ENCODE measurements around the gene TGFB1I1. TPM values are rescaled to one million over a fixed set of nuclear protein-coding genes. Genes with fewer than 3 reads are reported as not detected.

TGFB1I1 gene
- total and polyA plus RNA-seq, 4 experiments from 2014 or later = 0.42 to 0.57 (median 0.49) TPM; not detected in 1

GRCh38 chr16:31476303-31477219 is 4.6 kb downstream of the TGFB1I1 start:
- H3K27me3 ChIP-seq (ENCODE audit: insufficient read depth, low read length) = no peaks in the 10 kb centered on the region
- Mint-ChIP-seq H3K9me3 (peaks cover 0 to 2% (median 0%) of the 10 kb centered on the region in 8 donors), H3K27me3 (peaks cover 0 to 13% of the 10 kb centered on the region in 2 donors), H3K27ac (peak overlapping the region; percentile 59 to 86 (median 79)), H3K4me1 (peaks cover 7 to 35% (median 21%) of the 10 kb centered on the region in 4 donors), H3K36me3 (no peaks in the 10 kb centered on the region), H3K4me3 (peak overlapping the region; percentile 82 to 93 (median 85))
- no peaks in the 10 kb centered on the region for H3K9me3 ChIP-seq (ENCODE audit: control insufficient read depth in 1 of 2, low read length in 2 of 2)
- ChIA-PET CTCF (ENCODE audit: partially characterized antibody) (interaction anchor here (5.1 kb wide), 1 partner anchor 15 kb away, joined by 38 read pairs; no protein-coding TSS in a partner anchor), POLR2A (ENCODE audit: partially characterized antibody) (interaction anchor here (0.7 to 5.6 kb wide), 13 partner anchors 8 to 397 kb away, joined by 3 to 75 read pairs (median 4); partner anchors contain the start of genes ARMC5, FUS, RUSF1 and ZNF267)
- no peaks in the 10 kb centered on the region for H3K36me3 ChIP-seq (ENCODE audit: insufficient read depth, low read length)
- DNase-seq = peak; percentile 70 to 87 (median 78)
- peaks cover 24% of the 10 kb centered on the region for H3K4me1 ChIP-seq (ENCODE audit: insufficient read depth, low read length)
- intact Hi-C loops (cut with micrococcal nuclease) = loop anchor here (1.0 kb wide), 3 partner anchors 11 to 32 kb away; partner anchors contain the start of genes ARMC5 and RUSF1
- H3K4me3 ChIP-seq (ENCODE audit: low read length in 2 of 2) = peak overlapping the region; percentile 59 to 61
- peak overlapping the region; percentile 26 for H3K27ac ChIP-seq (ENCODE audit: low read depth, low read length)

DNA sequence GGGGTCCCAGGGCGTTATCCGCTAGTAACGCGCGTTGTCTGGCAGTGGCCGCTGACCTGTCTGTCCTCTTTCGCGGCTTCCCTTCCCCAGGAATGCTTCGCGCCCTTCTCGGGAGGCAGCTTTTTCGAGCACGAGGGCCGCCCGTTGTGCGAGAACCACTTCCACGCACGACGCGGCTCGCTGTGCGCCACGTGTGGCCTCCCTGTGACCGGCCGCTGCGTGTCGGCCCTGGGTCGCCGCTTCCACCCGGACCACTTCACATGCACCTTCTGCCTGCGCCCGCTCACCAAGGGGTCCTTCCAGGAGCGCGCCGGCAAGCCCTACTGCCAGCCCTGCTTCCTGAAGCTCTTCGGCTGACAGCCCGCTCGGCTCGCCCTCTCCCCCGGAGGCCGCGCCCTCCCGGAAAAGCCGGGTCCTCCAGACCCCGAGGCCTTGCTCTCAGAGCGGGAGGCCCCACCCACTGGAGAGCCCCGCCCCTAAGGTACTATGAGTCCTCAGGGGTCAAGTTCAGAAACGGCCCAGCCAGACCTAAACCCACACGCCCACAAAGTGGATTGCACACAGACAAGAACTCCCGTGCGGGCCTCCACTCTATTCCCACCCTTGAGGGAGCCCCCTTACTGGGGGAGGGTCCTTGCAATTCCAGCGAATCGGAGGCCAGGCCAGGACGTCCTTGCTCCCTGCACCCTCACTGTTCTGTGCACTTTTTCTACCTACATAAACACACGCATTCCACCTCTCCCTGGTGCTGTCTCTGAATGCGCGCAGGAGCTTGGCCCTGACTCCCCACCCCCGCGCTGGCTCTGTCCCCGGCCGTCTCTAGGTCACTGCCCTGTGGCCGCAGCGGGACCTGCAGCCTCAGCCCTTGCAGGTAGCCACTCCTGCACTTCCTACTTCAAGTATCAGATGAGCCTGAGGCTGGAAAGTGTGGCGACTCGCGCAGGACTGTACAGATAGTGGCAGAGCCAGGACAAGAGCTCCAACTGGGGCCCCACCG is 5.6 kb downstream of the TGFB1I1 start:
- peaks cover 7 to 31% (median 19%) of the 10 kb centered on the region in 4 donors for H3K4me1 Mint-ChIP-seq
- peak overlapping the region in 1 of 2 donors; percentile 49 for H3K4me3 ChIP-seq (ENCODE audit: low read length in 2 of 2)
- DNase-seq = peak in 2 of 5 donors; percentile 3 to 59

GRCh38 chr16:31478956-31479355 is 7.0 kb downstream of the TGFB1I1 start:
- Histone ChIP-seq H3K36me3 (ENCODE audit: insufficient read depth, low read length) (no peaks in the 10 kb centered on the region), H3K27me3 (ENCODE audit: insufficient read depth, low read length) (no peaks in the 10 kb centered on the region), H3K9me3 (ENCODE audit: control insufficient read depth in 1 of 2, low read length in 2 of 2) (no peaks in the 10 kb centered on the region), H3K4me3 (ENCODE audit: low read length in 2 of 2) (no peak overlapping the region), H3K27ac (ENCODE audit: low read depth, low read length) (no peak overlapping the region), H3K4me1 (ENCODE audit: insufficient read depth, low read length) (peaks cover 14% of the 10 kb centered on the region)
- Mint-ChIP-seq H3K27ac (no peak overlapping the region), H3K4me3 (peak overlapping the region in 3 of 8 donors; percentile 12 to 57 (median 48)), H3K36me3 (no peaks in the 10 kb centered on the region), H3K4me1 (peaks cover 7 to 22% (median 13%) of the 10 kb centered on the region in 4 donors), H3K9me3 (peaks cover 0 to 2% (median 0%) of the 10 kb centered on the region in 8 donors), H3K27me3 (peaks cover 0 to 3% of the 10 kb centered on the region in 2 donors)
- no peak for DNase-seq
- POLR2A ChIA-PET (ENCODE audit: partially characterized antibody) = interaction anchor here (4.2 to 5.6 kb wide), 3 partner anchors 9 to 29 kb away, joined by 25 to 75 read pairs (median 72); partner anchors contain the start of genes ARMC5 and RUSF1
- intact Hi-C loops (cut with micrococcal nuclease) = no loop called here
- CTCF ChIA-PET (ENCODE audit: partially characterized antibody) = interaction anchor here (1.6 to 5.1 kb wide), 2 partner anchors 9 to 17 kb away, joined by 4 to 38 read pairs; no protein-coding TSS in a partner anchor

More for the DNA sequence above, 5.6 kb downstream of the TGFB1I1 start:
- Histone ChIP-seq H3K36me3 (ENCODE audit: insufficient read depth, low read length) (no peaks in the 10 kb centered on the region), H3K27ac (ENCODE audit: low read depth, low read length) (no peak overlapping the region), H3K4me1 (ENCODE audit: insufficient read depth, low read length) (peaks cover 17% of the 10 kb centered on the region), H3K9me3 (ENCODE audit: control insufficient read depth in 1 of 2, low read length in 2 of 2) (no peaks in the 10 kb centered on the region), H3K27me3 (ENCODE audit: insufficient read depth, low read length) (no peaks in the 10 kb centered on the region)
- H3K4me3 Mint-ChIP-seq = peak overlapping the region; percentile 67 to 88 (median 78)
- ChIA-PET POLR2A (ENCODE audit: partially characterized antibody) (interaction anchor here (0.7 to 5.6 kb wide), 13 partner anchors 9 to 396 kb away, joined by 3 to 75 read pairs (median 4); partner anchors contain the start of genes ARMC5, FUS, RUSF1 and ZNF267), CTCF (ENCODE audit: partially characterized antibody) (interaction anchor here (0.7 to 5.1 kb wide), 3 partner anchors 10 to 335 kb away, joined by 3 to 38 read pairs (median 4); no protein-coding TSS in a partner anchor)
- H3K27me3 Mint-ChIP-seq = peaks cover 0 to 12% of the 10 kb centered on the region in 2 donors
- H3K27ac Mint-ChIP-seq = peak overlapping the region in 5 of 7 donors; percentile 44 to 84 (median 72)
- peaks cover 0 to 2% (median 0%) of the 10 kb centered on the region in 8 donors for H3K9me3 Mint-ChIP-seq
- intact Hi-C loops (cut with micrococcal nuclease) = no loop called here
- H3K36me3 Mint-ChIP-seq = no peaks in the 10 kb centered on the region

- Mint-ChIP-seq H3K9me3 (peaks cover 0 to 2% (median 0%) of the 10 kb centered on the region in 8 donors), H3K27ac (peak overlapping the region in 3 of 7 donors; percentile 3 to 47 (median 21)), H3K27me3 (no peaks in the 10 kb centered on the region), H3K4me3 (peak overlapping the region in 2 of 8 donors; percentile 17 to 50), H3K4me1 (peaks cover 7 to 22% (median 13%) of the 10 kb centered on the region in 4 donors), H3K36me3 (no peaks in the 10 kb centered on the region)
- intact Hi-C loops (cut with micrococcal nuclease) = no loop called here
- DNase-seq = no peak
- H3K27ac ChIP-seq (ENCODE audit: low read depth, low read length) = no peak overlapping the region
- no peaks in the 10 kb centered on the region for H3K27me3 ChIP-seq (ENCODE audit: insufficient read depth, low read length)
- H3K4me1 ChIP-seq (ENCODE audit: insufficient read depth, low read length) = peaks cover 14% of the 10 kb centered on the region
- H3K4me3 ChIP-seq (ENCODE audit: low read length in 2 of 2) = no peak overlapping the region
- H3K9me3 ChIP-seq (ENCODE audit: control insufficient read depth in 1 of 2, low read length in 2 of 2) = no peaks in the 10 kb centered on the region
- H3K36me3 ChIP-seq (ENCODE audit: insufficient read depth, low read length) = no peaks in the 10 kb centered on the region
- ChIA-PET POLR2A (ENCODE audit: partially characterized antibody) (interaction anchor here (5.6 kb wide), 1 partner anchor 20 kb away, joined by 72 read pairs; the partner anchor contains the start of gene ARMC5), CTCF (ENCODE audit: partially characterized antibody) (no interaction called here)
Measured at GRCh38 chr16:31479751-31480150, 7.8 kb downstream of the TGFB1I1 start.

- Mint-ChIP-seq H3K4me1 (peaks cover 7 to 30% (median 13%) of the 10 kb centered on the region in 4 donors), H3K36me3 (no peaks in the 10 kb centered on the region), H3K4me3 (no peak overlapping the region), H3K9me3 (peaks cover 0 to 2% (median 0%) of the 10 kb centered on the region in 8 donors), H3K27me3 (no peaks in the 10 kb centered on the region), H3K27ac (no peak overlapping the region)
- H3K36me3 ChIP-seq (ENCODE audit: insufficient read depth, low read length) = no peaks in the 10 kb centered on the region
- H3K27ac ChIP-seq (ENCODE audit: low read depth, low read length) = no peak overlapping the region
- ChIA-PET CTCF (ENCODE audit: partially characterized antibody) (no interaction called here), POLR2A (ENCODE audit: partially characterized antibody) (no interaction called here)
- no peak overlapping the region for H3K4me3 ChIP-seq (ENCODE audit: low read length in 2 of 2)
- H3K27me3 ChIP-seq (ENCODE audit: insufficient read depth, low read length) = no peaks in the 10 kb centered on the region
- intact Hi-C loops (cut with micrococcal nuclease) = no loop called here
- H3K4me1 ChIP-seq (ENCODE audit: insufficient read depth, low read length) = peaks cover 14% of the 10 kb centered on the region
- H3K9me3 ChIP-seq (ENCODE audit: control insufficient read depth in 1 of 2, low read length in 2 of 2) = no peaks in the 10 kb centered on the region
- no peak for DNase-seq
Measured at GRCh38 chr16:31480851-31481536, 9.0 kb downstream of the TGFB1I1 start.

- peaks cover 4 to 27% (median 16%) of the 10 kb centered on the region in 4 donors for H3K4me1 Mint-ChIP-seq
- DNase-seq = no peak
- peaks cover 0 to 1% (median 0%) of the 10 kb centered on the region in 8 donors for H3K9me3 Mint-ChIP-seq
- H3K27ac ChIP-seq (ENCODE audit: low read depth, low read length) = no peak within 1 kb of the TSS
- peaks cover 0 to 2% of the 10 kb centered on the region in 2 donors for H3K36me3 Mint-ChIP-seq
- no peaks in the 10 kb centered on the region for H3K9me3 ChIP-seq (ENCODE audit: control insufficient read depth in 1 of 2, low read length in 2 of 2)
- no peaks in the 10 kb centered on the region for H3K36me3 ChIP-seq (ENCODE audit: insufficient read depth, low read length)
- peak within 1 kb of the TSS in 3 of 7 donors; percentile 5 to 34 (median 13) for H3K27ac Mint-ChIP-seq
- intact Hi-C loops (cut with micrococcal nuclease) = no loop called here
- CTCF ChIA-PET (ENCODE audit: partially characterized antibody) = interaction anchor here (1.7 kb wide), 1 partner anchor 23 kb away, joined by 5 read pairs; no protein-coding TSS in a partner anchor
- H3K27me3 ChIP-seq (ENCODE audit: insufficient read depth, low read length) = no peaks in the 10 kb centered on the region
- H3K4me3 ChIP-seq (ENCODE audit: low read length in 2 of 2) = no peak within 1 kb of the TSS
- POLR2A ChIA-PET (ENCODE audit: partially characterized antibody) = interaction anchor here (0.8 kb wide), 1 partner anchor 25 kb away, joined by 3 read pairs; no protein-coding TSS in a partner anchor
- peaks cover 13% of the 10 kb centered on the region for H3K4me1 ChIP-seq (ENCODE audit: insufficient read depth, low read length)
- H3K27me3 Mint-ChIP-seq = no peaks in the 10 kb centered on the region
- no peak within 1 kb of the TSS for H3K4me3 Mint-ChIP-seq
Measured at GRCh38 chr16:31483081-31483480, 11.1 kb downstream of the TGFB1I1 start, which contains the start of gene SLC5A2. SLC5A2 (plus strand) TSS chr16:31483123; CDS start chr16:31483137, 14 bp downstream.

Data from CD4-positive, alpha-beta memory T cell (primary cell).